ENCODE results near the gene FLNA.

GRCh38 chrX:154404625-154405192, 30.3 kb upstream of the FLNA start:
- no peak for TF ChIP-seq ARNTL (CRISPR knock-in tag; IDR thresholded peaks at IDR 0.05; ENCODE audit: borderline replicate concordance, low read depth)
- no peak for TF ChIP-seq ZC3H10 (CRISPR knock-in tag; IDR thresholded peaks at IDR 0.05)
- TF ChIP-seq GLIS3 (CRISPR knock-in tag; IDR thresholded peaks at IDR 0.05) = no peak
- TF ChIP-seq CREB5 (CRISPR knock-in tag; IDR thresholded peaks at IDR 0.05; ENCODE audit: low read depth) = no peak
- TF ChIP-seq SNAI2 (CRISPR knock-in tag; IDR thresholded peaks at IDR 0.05) = no peak
- no peak for TF ChIP-seq POU6F1 (CRISPR knock-in tag; IDR thresholded peaks at IDR 0.05; ENCODE audit: borderline replicate concordance, low read depth)
- no peak for TF ChIP-seq PPARA (CRISPR knock-in tag; IDR thresholded peaks at IDR 0.05; ENCODE audit: borderline replicate concordance)
- TF ChIP-seq PATZ1 (CRISPR knock-in tag; IDR thresholded peaks at IDR 0.05; ENCODE audit: borderline replicate concordance) = no peak
- no peak for TF ChIP-seq TSHZ2 (CRISPR knock-in tag; IDR thresholded peaks at IDR 0.05)
- no peak for TF ChIP-seq ZFP3 (CRISPR knock-in tag; IDR thresholded peaks at IDR 0.05)
- no peak for TF ChIP-seq RARB (CRISPR knock-in tag; IDR thresholded peaks at IDR 0.05)
- no peak for TF ChIP-seq ISL1 (CRISPR knock-in tag; IDR thresholded peaks at IDR 0.05)
